SK-N-SH (cell line): Measurements from ENCODE around the gene ARMC6.

ENCODE experiments used
- CTCF ChIP-seq: fragments of 200-600 bp; sonication (generic); IDR thresholded peaks from 2 replicates; pipeline ENCODE4 v1.6.1; 2017; ENCODE audit warnings: antibody characterized with exemption, mild to moderate bottlenecking, moderate library complexity
- POLR2AphosphoS5 ChIP-seq: IDR thresholded peaks from 2 replicates; pipeline ENCODE4 v1.6.1; 2012; ENCODE audit warnings: low read depth, low read length
- YY1 ChIP-seq: IDR thresholded peaks from 2 replicates; pipeline ENCODE4 v1.4.0; 2012; ENCODE audit warnings: low read depth, mild to moderate bottlenecking

- TF ChIP-seq POLR2AphosphoS5 (no peak), YY1 (no peak), CTCF (no peak)
Measured at GRCh38 chr19:19031891-19032290, 1.5 kb upstream of the ARMC6 start.
